IMR-90 (cell line): ENCODE results near the gene PGRMC1.

Experiments
- CTCF ChIP-seq: conservative IDR thresholded peaks from 2 replicates; pipeline ENCODE4 v1.5.1; 2012; ENCODE audit warnings: mild to moderate bottlenecking, low read depth, low read length, improper control_type of control experiment
- RAD21 ChIP-seq: IDR thresholded peaks from 2 replicates; pipeline ENCODE4 v1.6.1; 2012; ENCODE audit warnings: low read length, improper control_type of control experiment

- TF ChIP-seq CTCF, result no peak
- TF ChIP-seq RAD21, result no peak
These were observed 15.3 kb downstream of the PGRMC1 start for GRCh38 chrX:119251386-119251785.
